Breast epithelium (tissue), 4 donors: ENCODE results near the gene PRKAB2. TPM values are rescaled to one million over a fixed set of nuclear protein-coding genes. Genes with fewer than 3 reads are reported as not detected.

ENCODE experiments used
- DNase-seq, 2 donors: peaks; one replicate each; pipeline ENCODE4 v3.0.0-alpha.2; 2019; ENCODE audit warnings: low spot score in 2 of 2
- H3K27ac ChIP-seq, 2 donors: fragments of 200-600 bp; sonication (generic) in 1 of 2; one replicate each; pipeline ENCODE4 v1.5.1; 2016 to 2019; ENCODE audit warnings: mild to moderate bottlenecking in 1 of 2
- H3K27me3 ChIP-seq, 2 donors: fragments of 200-600 bp; sonication (generic) in 1 of 2; one replicate each; pipeline versions ENCODE4 v1.5.1 to v1.6.0; 2017 to 2019; ENCODE audit warnings: control low read depth in 1 of 2, mild to moderate bottlenecking in 1 of 2
- H3K36me3 ChIP-seq: fragments of 200-600 bp; one replicate; pipeline ENCODE4 v1.5.1; 2019
- H3K4me1 ChIP-seq, 2 donors: fragments of 200-600 bp; sonication (generic); one replicate each; pipeline ENCODE4 v1.5.1; 2016 to 2019; ENCODE audit warnings: control low read depth in 1 of 2
- H3K4me3 ChIP-seq, 3 donors: fragments of 200-600 bp; sonication (generic); 1 replicate in 2 of 3; 2 replicates in 1 of 3; pipeline ENCODE4 v1.5.1; 2016 to 2019; ENCODE audit warnings: mild to moderate bottlenecking in 3 of 3, moderate library complexity in 2 of 3
- H3K9me3 ChIP-seq, 2 donors: fragments of 200-600 bp; sonication (generic) in 1 of 2; one replicate each; pipeline ENCODE4 v1.5.1; 2016 to 2019; ENCODE audit warnings: control low read depth in 1 of 2
- CTCF ChIP-seq, 3 donors: fragments of 450-650 bp; IDR thresholded peaks; one replicate each; pipeline ENCODE4 v1.5.1; 2016 to 2017; ENCODE audit warnings: antibody characterized with exemption in 3 of 3, mild to moderate bottlenecking in 3 of 3, moderate library complexity in 3 of 3
- POLR2A ChIP-seq: fragments of 450-650 bp; IDR thresholded peaks from one replicate; pipeline ENCODE4 v1.6.1; 2016; ENCODE audit warnings: antibody characterized with exemption, mild to moderate bottlenecking, moderate library complexity
- POLR2AphosphoS5 ChIP-seq, 3 donors: sonication (generic); formaldehyde crosslinking; IDR thresholded peaks; one replicate each; pipeline ENCODE4 v1.6.1; 2017; ENCODE audit warnings: antibody characterized with exemption in 3 of 3
- intact Hi-C: fragments of 100-400 bp; cut with DNase I; formaldehyde crosslinking; loops from one replicate; pipeline ENCODE4 v1.15.1; 2023; ENCODE audit warnings: low total_unique reads
- total RNA-seq, 3 donors: library from RNA; depleted of rRNA; stranded (reverse); fragments of >200 nt; gene quantifications; one replicate each; pipeline ENCODE4 v1.1.0, GENCODE V29; 2016

PRKAB2 gene
- total RNA-seq, 3 donors from 2014 or later: 14.1 to 16.8 (median 14.1) TPM

GRCh38 chr1:147214842-147215539 is 42.7 kb upstream of the PRKAB2 start:
- intact Hi-C loops: no loop called here
- H3K9me3 ChIP-seq: no peaks in the 10 kb centered on the region
- no peak overlapping the region for H3K4me3 ChIP-seq
- H3K27me3 ChIP-seq: no peaks in the 10 kb centered on the region
- TF ChIP-seq CTCF (IDR thresholded peaks at IDR 0.05): no peak
- no peak for TF ChIP-seq POLR2A
- TF ChIP-seq POLR2AphosphoS5 (IDR thresholded peaks at IDR 0.05): no peak
- H3K36me3 ChIP-seq: no peaks in the 10 kb centered on the region
- no peak for DNase-seq
- peaks cover 0 to 3% of the 10 kb centered on the region in 2 donors for H3K4me1 ChIP-seq
- peak overlapping the region in 1 of 2 donors; percentile 14 for H3K27ac ChIP-seq

GRCh38 chr1:147214325-147214724 is 42.1 kb upstream of the PRKAB2 start:
- intact Hi-C loops: no loop called here
- H3K36me3 ChIP-seq: no peaks in the 10 kb centered on the region
- peaks cover 0 to 3% of the 10 kb centered on the region in 2 donors for H3K4me1 ChIP-seq
- H3K27ac ChIP-seq: no peak overlapping the region
- no peak for DNase-seq
- no peaks in the 10 kb centered on the region for H3K27me3 ChIP-seq
- no peak for TF ChIP-seq POLR2AphosphoS5 (IDR thresholded peaks at IDR 0.05)
- TF ChIP-seq CTCF (IDR thresholded peaks at IDR 0.05): no peak
- no peak for TF ChIP-seq POLR2A
- no peak overlapping the region for H3K4me3 ChIP-seq
- no peaks in the 10 kb centered on the region for H3K9me3 ChIP-seq

- no peaks in the 10 kb centered on the region for H3K9me3 ChIP-seq
- DNase-seq: no peak
- no peaks in the 10 kb centered on the region for H3K36me3 ChIP-seq
- no peak overlapping the region for H3K4me3 ChIP-seq
- no peak for TF ChIP-seq POLR2A
- no peak for TF ChIP-seq CTCF (IDR thresholded peaks at IDR 0.05)
- TF ChIP-seq POLR2AphosphoS5 (IDR thresholded peaks at IDR 0.05): no peak
- intact Hi-C loops: no loop called here
- H3K4me1 ChIP-seq: peaks cover 0 to 3% of the 10 kb centered on the region in 2 donors
- no peaks in the 10 kb centered on the region for H3K27me3 ChIP-seq
- no peak overlapping the region for H3K27ac ChIP-seq
Measured at GRCh38 chr1:147213271-147213670, 41.0 kb upstream of the PRKAB2 start.

GRCh38 chr1:147211577-147211976 is 39.3 kb upstream of the PRKAB2 start:
- no peaks in the 10 kb centered on the region for H3K36me3 ChIP-seq
- no peak overlapping the region for H3K4me3 ChIP-seq
- H3K27me3 ChIP-seq: no peaks in the 10 kb centered on the region
- H3K4me1 ChIP-seq: peaks cover 0 to 3% of the 10 kb centered on the region in 2 donors
- DNase-seq: no peak
- TF ChIP-seq CTCF (IDR thresholded peaks at IDR 0.05) (no peak), POLR2A (no peak), POLR2AphosphoS5 (IDR thresholded peaks at IDR 0.05) (no peak)
- H3K9me3 ChIP-seq: no peaks in the 10 kb centered on the region
- intact Hi-C loops: no loop called here
- no peak overlapping the region for H3K27ac ChIP-seq

- Histone ChIP-seq H3K4me3 (no peak overlapping the region), H3K4me1 (peaks cover 0 to 3% of the 10 kb centered on the region in 2 donors), H3K9me3 (no peaks in the 10 kb centered on the region), H3K36me3 (no peaks in the 10 kb centered on the region), H3K27ac (no peak overlapping the region), H3K27me3 (no peaks in the 10 kb centered on the region)
- DNase-seq: no peak
- TF ChIP-seq CTCF (IDR thresholded peaks at IDR 0.05) (no peak), POLR2A (no peak), POLR2AphosphoS5 (IDR thresholded peaks at IDR 0.05) (no peak)
- intact Hi-C loops: no loop called here
Measured at GRCh38 chr1:147210987-147211386, 38.7 kb upstream of the PRKAB2 start.
